Uterus (tissue), 2 donors: Measurements from ENCODE around the gene CREBZF.

Experiments used
- CTCF ChIP-seq, 4 experiments: fragments of 200-600 bp in 2 of 4; fragments of 450-650 bp in 2 of 4; sonication (generic) in 2 of 4; IDR thresholded peaks; one replicate each; pipeline ENCODE4 v1.5.1; 2016 to 2019; ENCODE audit warnings: antibody characterized with exemption in 4 of 4, mild to moderate bottlenecking in 2 of 4, moderate library complexity in 1 of 4
- POLR2A ChIP-seq, 2 donors: fragments of 450-650 bp; IDR thresholded peaks; one replicate each; pipeline ENCODE4 v1.6.1; 2016; ENCODE audit warnings: antibody characterized with exemption in 2 of 2, mild to moderate bottlenecking in 1 of 2, moderate library complexity in 1 of 2

- TF ChIP-seq POLR2A (IDR thresholded peaks at IDR 0.05) (peak in 1 of 2 donors; percentile 31), CTCF (IDR thresholded peaks at IDR 0.05) (no peak)
Measured at GRCh38 chr11:85682330-85683305, 17.7 kb upstream of the CREBZF start.
